Ishikawa (cell line): ENCODE results near the gene IGFN1.

ENCODE experiments used
- CREB1 ChIP-seq: IDR thresholded peaks from 2 replicates; pipeline ENCODE4 v1.6.1; 2012; ENCODE audit warnings: low read depth
- EP300 ChIP-seq: IDR thresholded peaks from 2 replicates; pipeline ENCODE4 v1.6.1; 2012; ENCODE audit warnings: borderline replicate concordance
- FOXM1 ChIP-seq: IDR thresholded peaks from 2 replicates; pipeline ENCODE4 v1.6.1; 2012; ENCODE audit warnings: low read depth, borderline replicate concordance
- TAF1 ChIP-seq: IDR thresholded peaks from 2 replicates; pipeline ENCODE4 v1.6.1; 2012; ENCODE audit warnings: low read depth, mild to moderate bottlenecking
- ZBTB7A ChIP-seq: IDR thresholded peaks from 2 replicates; pipeline ENCODE4 v1.6.1; 2012; ENCODE audit warnings: low read depth

DNA sequence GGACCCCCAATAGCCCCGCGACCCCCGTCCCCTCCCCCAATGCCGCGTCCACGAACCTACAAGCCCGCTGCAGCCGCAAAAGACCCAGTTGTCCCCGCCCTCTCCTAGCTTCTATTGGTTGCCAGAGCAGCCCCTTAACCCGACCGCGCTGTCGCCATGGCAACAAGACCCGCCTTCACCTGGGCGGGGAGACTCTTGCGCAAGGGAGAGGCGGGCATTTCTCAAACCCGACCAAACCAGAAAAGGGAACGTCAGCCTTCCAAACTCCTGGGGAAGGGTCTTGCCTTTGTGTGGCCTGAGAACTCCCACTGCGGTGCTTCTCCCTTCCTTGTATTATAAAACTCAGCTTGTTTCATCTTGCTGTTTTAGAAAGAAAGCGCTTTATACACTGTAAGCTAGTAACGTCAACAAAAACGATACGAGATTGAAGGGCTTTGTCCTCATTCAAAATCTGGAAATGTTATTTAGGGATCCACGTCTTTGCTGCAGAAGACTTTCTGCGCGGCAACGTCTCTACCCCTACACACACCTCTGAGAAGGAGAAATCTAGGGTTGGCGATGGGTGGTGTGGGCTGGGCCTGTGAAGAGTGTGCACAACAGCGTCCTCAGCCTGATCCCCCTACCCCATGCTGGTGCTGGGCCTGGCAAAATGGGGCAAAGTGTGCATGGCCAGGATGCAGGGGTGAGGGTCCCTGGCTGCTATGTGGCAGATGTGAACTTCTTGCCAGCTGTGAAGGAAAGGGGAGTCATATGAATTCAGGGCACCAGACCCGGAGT, 36.0 kb upstream of the IGFN1 start, which contains the start of gene TMEM9:
- TF ChIP-seq EP300 (0 out of 2 replicates have a peak, but pooled peaks have one; percentile 22), ZBTB7A (peak; percentile 76; the same call in 1 of the 2 replicates), TAF1 (0 out of 2 replicates have a peak, but pooled peaks have one; percentile 7), CREB1 (peak; percentile 17; the same call in 1 of the 2 replicates), FOXM1 (no peak)
